ENCODE data around the gene LRRN4.

LRRN4 gene

GRCh38 chr20:6094565-6094964 lies 40.7 kb upstream of the LRRN4 start:
- no peak overlapping the region for H3K4me3 ChIP-seq (ENCODE audit: low read length)
- no peak for DNase-seq (ENCODE audit: low read depth)
- no peak for TF ChIP-seq CTCF (IDR thresholded peaks at IDR 0.05; ENCODE audit: insufficient read depth, low read depth, low read length, missing control alignments)

GRCh38 chr20:6094063-6094462 lies 40.2 kb upstream of the LRRN4 start:
- DNase-seq (ENCODE audit: low read depth): no peak
- H3K4me3 ChIP-seq (ENCODE audit: low read length): no peak overlapping the region
- TF ChIP-seq CTCF (IDR thresholded peaks at IDR 0.05; ENCODE audit: insufficient read depth, low read depth, low read length, missing control alignments): no peak

GRCh38 chr20:6091661-6092060 lies 37.8 kb upstream of the LRRN4 start:
- H3K4me3 ChIP-seq (ENCODE audit: low read length): no peak overlapping the region
- TF ChIP-seq CTCF (IDR thresholded peaks at IDR 0.05; ENCODE audit: insufficient read depth, low read depth, low read length, missing control alignments): no peak
- DNase-seq (ENCODE audit: low read depth): no peak

- DNase-seq (ENCODE audit: low read depth): peak; percentile 84
- no peak for TF ChIP-seq CTCF (IDR thresholded peaks at IDR 0.05; ENCODE audit: insufficient read depth, low read depth, low read length, missing control alignments)
These were observed 33.0 kb upstream of the LRRN4 start for GRCh38 chr20:6086868-6087267.

GRCh38 chr20:6083926-6084325 lies 30.1 kb upstream of the LRRN4 start:
- no peak for TF ChIP-seq CTCF (IDR thresholded peaks at IDR 0.05; ENCODE audit: insufficient read depth, low read depth, low read length, missing control alignments)
- no peak overlapping the region for H3K4me3 ChIP-seq (ENCODE audit: low read length)
- DNase-seq (ENCODE audit: low read depth): no peak

More at GRCh38 chr20:6086868-6087267, 33.0 kb upstream of the LRRN4 start:
- H3K4me3 ChIP-seq (ENCODE audit: low read length): no peak overlapping the region

- H3K4me3 ChIP-seq (ENCODE audit: low read length): no peak overlapping the region
- no peak for TF ChIP-seq CTCF (IDR thresholded peaks at IDR 0.05; ENCODE audit: insufficient read depth, low read depth, low read length, missing control alignments)
- peak; percentile 44 for DNase-seq (ENCODE audit: low read depth)
These were observed 27.4 kb upstream of the LRRN4 start for GRCh38 chr20:6081236-6081635.

GRCh38 chr20:6079016-6079415 lies 25.2 kb upstream of the LRRN4 start:
- no peak for TF ChIP-seq CTCF (IDR thresholded peaks at IDR 0.05; ENCODE audit: insufficient read depth, low read depth, low read length, missing control alignments)
- H3K4me3 ChIP-seq (ENCODE audit: low read length): no peak overlapping the region
- DNase-seq (ENCODE audit: low read depth): no peak

Measured in epithelial cell of esophagus (primary cell).